Retinal pigment epithelial cell (primary cell): Measurements from ENCODE around the gene PHF21A.

Experiments used
- DNase-seq: peaks from one replicate; pipeline ENCODE4 v3.0.0-alpha.2; 2010; ENCODE audit warnings: low read depth
- H3K4me3 ChIP-seq: 2 replicates; pipeline ENCODE4 v1.5.1; 2011; ENCODE audit warnings: mild to moderate bottlenecking, low read length, control low read depth, moderate library complexity
- CTCF ChIP-seq: conservative IDR thresholded peaks from 2 replicates; pipeline ENCODE4 v1.5.1; 2011; ENCODE audit warnings: low read depth, low read length, control low read depth, inconsistent platforms

Gene PHF21A

DNA sequence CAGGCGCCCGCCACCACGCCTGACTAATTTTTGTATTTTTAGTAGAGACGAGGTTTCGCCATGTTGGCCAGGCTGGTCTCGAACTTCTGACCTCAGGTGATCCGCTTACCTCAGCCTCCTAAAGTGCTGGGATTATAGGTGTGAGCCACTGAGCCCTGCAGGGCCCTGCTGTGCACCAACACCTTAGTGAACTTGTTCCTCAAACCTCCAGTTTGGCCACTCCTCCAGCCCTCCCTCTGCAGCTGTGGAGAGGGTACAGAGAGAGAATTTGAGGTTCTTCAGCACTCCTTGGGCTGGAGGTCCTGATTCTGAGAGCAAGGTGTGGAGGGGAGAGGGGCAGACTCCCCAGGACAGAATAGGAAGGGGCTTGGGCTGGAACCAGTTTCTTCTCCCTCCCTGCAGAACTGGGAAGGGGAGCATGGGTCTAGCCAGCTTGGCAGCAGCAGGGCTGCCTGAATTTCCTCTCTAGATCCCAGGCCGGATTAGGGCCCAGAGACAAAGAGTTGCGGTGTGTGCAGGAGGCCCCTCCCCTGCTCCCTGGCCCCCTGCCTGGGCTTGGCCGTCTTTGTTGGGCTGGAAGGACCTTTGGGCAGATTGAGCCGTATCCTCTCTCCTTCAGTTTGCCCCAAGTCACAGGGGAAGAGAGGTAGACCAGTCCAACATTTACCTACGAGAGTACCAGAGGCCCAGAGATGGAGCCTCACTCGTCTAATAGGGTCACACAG is 201.3 kb downstream of the PHF21A start:
- DNase-seq = no peak
- H3K4me3 ChIP-seq = no peak overlapping the region
- TF ChIP-seq CTCF = no peak

DNA sequence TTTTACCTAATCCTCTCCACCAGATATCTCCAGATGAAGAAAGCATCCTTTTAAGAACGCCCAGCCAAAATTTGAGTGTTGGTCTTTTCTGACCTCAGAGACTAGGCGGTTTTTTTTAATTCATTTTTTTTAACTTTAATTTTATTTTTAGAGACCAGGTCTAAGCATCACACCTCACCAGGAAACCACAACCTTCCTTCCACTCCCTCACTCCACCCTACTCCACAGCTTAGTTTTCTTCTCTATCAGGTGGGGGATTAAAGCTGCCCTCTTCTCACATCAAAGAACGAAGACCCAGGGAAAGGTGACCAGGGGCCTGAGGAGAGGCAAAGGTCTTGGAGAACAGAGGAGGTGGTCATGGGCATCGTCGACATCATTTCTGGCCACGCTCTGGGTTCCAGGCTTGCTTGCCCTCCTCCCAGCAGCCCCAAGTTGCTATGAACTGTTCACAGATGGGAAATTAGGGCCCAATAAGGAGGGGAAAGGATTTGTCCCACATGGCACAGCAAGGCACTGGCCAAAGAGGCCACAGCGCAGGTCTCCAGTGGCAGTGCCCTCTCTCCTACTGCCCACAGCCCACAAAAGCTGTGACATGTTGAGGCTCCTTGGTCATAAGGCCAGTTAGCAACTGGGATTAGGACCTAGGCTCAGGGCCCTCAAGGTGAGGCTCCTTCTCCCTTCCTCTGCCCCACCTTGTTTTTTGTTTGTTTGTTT is 202.1 kb downstream of the PHF21A start:
- DNase-seq = no peak
- no peak overlapping the region for H3K4me3 ChIP-seq
- TF ChIP-seq CTCF = no peak

DNA sequence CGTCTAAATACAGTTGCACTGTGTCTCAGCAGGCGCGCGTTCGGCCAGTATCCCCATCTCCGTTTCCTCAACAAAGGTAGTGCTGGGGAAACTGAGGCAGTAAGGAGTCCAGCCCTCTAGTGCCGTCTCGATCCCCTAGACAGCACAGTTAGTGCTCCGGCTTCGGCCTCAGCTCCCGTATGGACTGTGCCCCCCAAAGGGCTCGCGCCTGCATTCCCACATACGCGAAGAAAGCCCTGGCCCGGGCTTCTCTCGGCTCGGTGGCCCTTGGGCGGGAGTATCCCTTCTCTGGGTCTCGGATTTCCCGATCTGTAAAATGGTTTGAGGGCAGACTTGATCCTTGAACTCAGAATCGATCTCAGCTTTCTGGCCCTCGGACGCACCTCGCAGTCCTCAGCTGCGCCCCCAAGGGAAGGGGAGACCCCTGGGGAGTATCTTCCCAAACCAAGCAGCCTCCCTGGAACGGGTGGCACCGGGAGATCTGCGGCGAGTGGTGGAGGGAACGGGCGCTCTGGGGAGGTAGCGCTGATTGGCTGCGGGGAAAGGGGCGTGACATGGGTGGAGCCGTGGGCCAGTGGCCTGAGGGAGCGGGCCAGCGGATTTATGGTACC is 202.8 kb downstream of the PHF21A start:
- peak; percentile 15 for DNase-seq
- H3K4me3 ChIP-seq = peak overlapping the region; percentile 98
- TF ChIP-seq CTCF = no peak

GRCh38 chr11:45917623-45918330 is 203.5 kb downstream of the PHF21A start, which contains the start of gene PEX16:
TSS of gene PEX16 (minus strand) at chr11:45917877. CDS start at chr11:45917811, 66 bp downstream.
- peak within 1 kb of the TSS; percentile 98 for H3K4me3 ChIP-seq
- no peak for TF ChIP-seq CTCF
- DNase-seq = peak; percentile 98

DNA sequence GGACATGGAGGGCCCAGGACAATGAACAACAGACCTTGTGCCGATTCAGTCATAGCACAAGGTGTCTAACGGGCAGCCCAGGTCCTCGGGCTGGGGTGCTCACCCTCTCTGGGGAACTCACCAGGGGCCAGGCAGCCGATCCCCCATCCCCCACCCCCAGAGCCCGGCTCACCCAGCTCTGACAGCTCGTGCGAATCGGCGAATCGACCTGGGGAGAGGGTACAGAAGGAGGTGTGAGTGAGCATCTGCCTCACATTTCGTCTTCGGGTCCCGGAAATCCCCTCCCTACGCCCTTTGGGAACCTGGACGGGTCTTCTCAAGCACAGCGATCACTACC is 204.0 kb downstream of the PHF21A start:
- no peak for DNase-seq
- H3K4me3 ChIP-seq = peak overlapping the region; percentile 98
- no peak for TF ChIP-seq CTCF

- no peak for TF ChIP-seq CTCF
- H3K4me3 ChIP-seq = no peak overlapping the region
- DNase-seq = no peak
These were observed 205.8 kb downstream of the PHF21A start for GRCh38 chr11:45915446-45915845.
